Fibroblast of lung (primary cell): ENCODE measurements around the gene CNTNAP1.

Source experiments
- EZH2 ChIP-seq: IDR thresholded peaks from 2 replicates; pipeline ENCODE4 v1.5.1; 2012; ENCODE audit warnings: low read length, control low read depth, mild to moderate bottlenecking; ENCODE audit errors: missing control alignments
- TF ChIP-seq, protein P1 (sequence below), 2 donors: IDR thresholded peaks in 1 of 2; conservative IDR thresholded peaks in 1 of 2; 1 replicate in 1 of 2; 2 replicates in 1 of 2; pipeline ENCODE4 v1.5.1; 2011 to 2012; ENCODE audit warnings: low read length in 2 of 2, control low read depth in 1 of 2, inconsistent platforms in 1 of 2, low read depth in 1 of 2, mild to moderate bottlenecking in 1 of 2

DNA sequence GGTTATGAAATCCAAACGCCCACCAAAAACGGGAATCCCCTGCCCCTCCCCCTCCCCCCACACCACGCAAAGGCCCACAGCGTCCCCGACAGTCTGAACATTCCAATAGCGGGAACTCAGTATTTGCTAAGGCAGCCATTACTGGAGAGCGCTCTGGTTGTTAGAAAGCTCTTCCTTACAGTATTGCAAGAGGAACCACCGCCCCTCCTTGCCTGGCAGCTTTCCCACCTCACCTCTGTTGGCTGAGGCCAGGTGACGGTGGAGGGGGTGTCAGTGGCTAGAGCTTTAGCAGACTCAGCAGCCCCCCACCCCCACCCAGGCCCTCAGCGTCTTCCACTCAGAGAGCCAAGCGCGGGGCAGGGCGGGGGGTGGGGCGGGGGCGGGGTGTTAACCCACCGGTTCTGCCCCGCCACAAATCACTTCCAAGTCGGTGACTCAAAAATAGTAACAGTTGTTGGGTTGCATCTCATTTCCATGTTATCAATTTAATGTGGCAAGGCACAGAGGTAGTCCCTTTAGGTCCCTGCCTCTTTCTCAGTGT, 3.3 kb upstream of the CNTNAP1 start:
- TF ChIP-seq, protein P1, sequence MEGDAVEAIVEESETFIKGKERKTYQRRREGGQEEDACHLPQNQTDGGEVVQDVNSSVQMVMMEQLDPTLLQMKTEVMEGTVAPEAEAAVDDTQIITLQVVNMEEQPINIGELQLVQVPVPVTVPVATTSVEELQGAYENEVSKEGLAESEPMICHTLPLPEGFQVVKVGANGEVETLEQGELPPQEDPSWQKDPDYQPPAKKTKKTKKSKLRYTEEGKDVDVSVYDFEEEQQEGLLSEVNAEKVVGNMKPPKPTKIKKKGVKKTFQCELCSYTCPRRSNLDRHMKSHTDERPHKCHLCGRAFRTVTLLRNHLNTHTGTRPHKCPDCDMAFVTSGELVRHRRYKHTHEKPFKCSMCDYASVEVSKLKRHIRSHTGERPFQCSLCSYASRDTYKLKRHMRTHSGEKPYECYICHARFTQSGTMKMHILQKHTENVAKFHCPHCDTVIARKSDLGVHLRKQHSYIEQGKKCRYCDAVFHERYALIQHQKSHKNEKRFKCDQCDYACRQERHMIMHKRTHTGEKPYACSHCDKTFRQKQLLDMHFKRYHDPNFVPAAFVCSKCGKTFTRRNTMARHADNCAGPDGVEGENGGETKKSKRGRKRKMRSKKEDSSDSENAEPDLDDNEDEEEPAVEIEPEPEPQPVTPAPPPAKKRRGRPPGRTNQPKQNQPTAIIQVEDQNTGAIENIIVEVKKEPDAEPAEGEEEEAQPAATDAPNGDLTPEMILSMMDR (conservative IDR thresholded peaks at IDR 0.05 in 1 of 2, IDR thresholded peaks at IDR 0.05 in 1 of 2; ENCODE audit: low read depth in 1 of 2, low read length in 2 of 2) = no peak
- no peak for TF ChIP-seq EZH2
